ENCODE results near the gene DOK1. TPM values are rescaled to one million over a fixed set of nuclear protein-coding genes. Genes with fewer than 3 reads are reported as not detected.
A peak's percentile ranks its signal among the peaks of the same experiment; 100 is the strongest.

The DOK1 gene
- total RNA-seq, 2 donors from 2014 or later: 27.4 to 34.4 TPM

DNA sequence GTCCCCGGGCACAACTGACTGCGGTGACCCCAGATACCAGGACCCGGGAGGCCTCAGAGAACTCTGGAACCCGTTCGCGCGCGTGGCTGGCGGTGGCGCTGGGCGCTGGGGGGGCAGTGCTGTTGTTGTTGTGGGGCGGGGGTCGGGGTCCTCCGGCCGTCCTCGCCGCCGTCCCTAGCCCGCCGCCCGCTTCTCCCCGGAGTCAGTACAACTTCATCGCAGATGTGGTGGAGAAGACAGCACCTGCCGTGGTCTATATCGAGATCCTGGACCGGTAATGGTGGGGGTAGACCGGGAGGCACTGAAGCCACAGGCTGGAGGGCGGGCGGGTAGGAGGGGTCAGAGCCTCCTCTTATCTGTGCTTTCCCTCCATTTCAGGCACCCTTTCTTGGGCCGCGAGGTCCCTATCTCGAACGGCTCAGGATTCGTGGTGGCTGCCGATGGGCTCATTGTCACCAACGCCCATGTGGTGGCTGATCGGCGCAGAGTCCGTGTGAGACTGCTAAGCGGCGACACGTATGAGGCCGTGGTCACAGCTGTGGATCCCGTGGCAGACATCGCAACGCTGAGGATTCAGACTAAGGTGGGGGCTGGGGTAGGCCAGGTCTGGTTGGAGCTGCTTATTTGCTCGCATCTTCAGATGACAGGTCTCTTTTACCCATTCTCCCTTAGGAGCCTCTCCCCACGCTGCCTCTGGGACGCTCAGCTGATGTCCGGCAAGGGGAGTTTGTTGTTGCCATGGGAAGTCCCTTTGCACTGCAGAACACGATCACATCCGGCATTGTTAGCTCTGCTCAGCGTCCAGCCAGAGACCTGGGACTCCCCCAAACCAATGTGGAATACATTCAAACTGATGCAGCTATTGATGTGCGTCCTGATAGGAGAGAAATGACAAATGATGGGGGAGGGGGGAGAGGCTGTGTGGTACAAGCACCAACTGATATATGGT is 24.0 kb upstream of the DOK1 start:
- Mint-ChIP-seq H3K27me3 (no peaks in the 10 kb centered on the region), H3K9me3 (no peaks in the 10 kb centered on the region), H3K27ac (peak overlapping the region; percentile 96 to 98), H3K4me1 (ENCODE audit: low read depth in 2 of 2) (peaks cover 39 to 49% of the 10 kb centered on the region in 2 donors), H3K4me3 (peak overlapping the region; percentile 91), H3K36me3 (peaks cover 29% of the 10 kb centered on the region)
- DNase-seq (ENCODE audit: low spot score) (peak; percentile 89), ATAC-seq (peak; percentile 48 to 63)

DNA sequence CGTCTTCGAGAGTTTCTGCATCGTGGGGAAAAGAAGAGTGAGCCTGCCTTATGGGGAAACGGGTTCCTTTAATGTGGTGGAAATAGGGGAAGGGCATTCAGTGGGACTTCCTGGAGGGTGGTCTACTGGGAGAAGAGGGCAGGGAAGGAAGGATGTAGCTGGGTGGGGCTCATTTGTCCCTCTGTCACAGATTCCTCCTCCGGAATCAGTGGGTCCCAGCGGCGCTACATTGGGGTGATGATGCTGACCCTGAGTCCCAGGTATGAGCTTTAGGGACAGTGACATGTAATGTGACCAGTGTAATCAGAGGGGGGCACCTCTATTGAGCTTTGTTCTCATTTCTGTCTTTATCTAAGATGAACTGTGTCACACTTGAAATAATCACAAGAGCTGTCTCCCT is 22.9 kb upstream of the DOK1 start:
- no peak for ATAC-seq
- peaks cover 23% of the 10 kb centered on the region for H3K36me3 Mint-ChIP-seq
- H3K9me3 Mint-ChIP-seq: no peaks in the 10 kb centered on the region
- peaks cover 39 to 43% of the 10 kb centered on the region in 2 donors for H3K4me1 Mint-ChIP-seq (ENCODE audit: low read depth in 2 of 2)
- no peaks in the 10 kb centered on the region for H3K27me3 Mint-ChIP-seq
- H3K4me3 Mint-ChIP-seq: peak overlapping the region; percentile 91
- peak overlapping the region; percentile 96 to 98 for H3K27ac Mint-ChIP-seq
- no peak for DNase-seq (ENCODE audit: low spot score)

DNA sequence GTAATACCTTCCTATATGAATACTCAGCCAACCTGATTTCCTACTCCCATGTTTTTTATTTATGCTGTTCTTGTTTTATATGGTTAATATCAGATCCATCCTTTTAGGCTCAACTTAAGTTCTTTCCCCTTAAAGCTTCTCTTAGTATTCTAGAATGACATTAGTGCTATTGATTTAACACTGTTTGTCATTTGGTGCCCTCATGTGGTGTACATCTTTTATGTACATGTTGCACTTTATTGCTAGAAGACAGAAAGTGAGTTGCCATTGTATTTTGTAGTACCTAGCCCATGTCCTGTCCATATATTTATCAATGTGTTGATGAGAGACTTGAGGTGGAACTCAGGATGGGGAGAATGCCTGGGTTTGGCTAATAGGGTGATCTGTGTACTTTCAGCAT is 22.3 kb upstream of the DOK1 start:
- peaks cover 2 to 3% of the 10 kb centered on the region in 2 donors for H3K27me3 Mint-ChIP-seq
- H3K4me3 Mint-ChIP-seq: peak overlapping the region; percentile 91
- H3K27ac Mint-ChIP-seq: peak overlapping the region; percentile 96 to 98
- H3K4me1 Mint-ChIP-seq (ENCODE audit: low read depth in 2 of 2): peaks cover 39 to 40% of the 10 kb centered on the region in 2 donors
- DNase-seq (ENCODE audit: low spot score) (no peak), ATAC-seq (no peak)
- H3K36me3 Mint-ChIP-seq: peaks cover 19% of the 10 kb centered on the region
- H3K9me3 Mint-ChIP-seq: no peaks in the 10 kb centered on the region

DNA sequence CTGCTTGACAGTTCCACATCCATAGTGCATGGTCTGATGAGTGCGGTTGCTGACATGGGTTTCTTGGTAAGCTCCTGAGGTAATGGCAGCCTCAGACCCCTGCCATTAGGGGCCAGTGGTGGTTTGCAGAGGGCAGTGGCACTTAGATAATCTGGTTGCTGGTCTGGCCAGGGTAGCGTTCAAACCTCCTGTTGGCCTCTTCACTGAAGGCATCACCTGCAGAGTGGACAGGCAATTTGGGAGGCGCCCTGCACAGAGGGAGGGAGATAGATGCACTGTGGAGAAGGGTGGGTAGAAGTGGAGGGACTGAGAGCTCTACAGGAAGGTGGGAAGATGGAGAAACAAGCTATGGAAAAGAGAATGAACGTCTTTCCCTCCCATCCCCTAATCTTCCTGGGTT is 21.1 kb upstream of the DOK1 start:
- Mint-ChIP-seq H3K4me1 (ENCODE audit: low read depth in 2 of 2) (peaks cover 31 to 32% of the 10 kb centered on the region in 2 donors), H3K9me3 (no peaks in the 10 kb centered on the region), H3K27ac (no peak overlapping the region), H3K27me3 (peaks cover 14 to 15% of the 10 kb centered on the region in 2 donors), H3K36me3 (peaks cover 13% of the 10 kb centered on the region), H3K4me3 (no peak overlapping the region)
- ATAC-seq: no peak
- DNase-seq (ENCODE audit: low spot score): no peak

DNA sequence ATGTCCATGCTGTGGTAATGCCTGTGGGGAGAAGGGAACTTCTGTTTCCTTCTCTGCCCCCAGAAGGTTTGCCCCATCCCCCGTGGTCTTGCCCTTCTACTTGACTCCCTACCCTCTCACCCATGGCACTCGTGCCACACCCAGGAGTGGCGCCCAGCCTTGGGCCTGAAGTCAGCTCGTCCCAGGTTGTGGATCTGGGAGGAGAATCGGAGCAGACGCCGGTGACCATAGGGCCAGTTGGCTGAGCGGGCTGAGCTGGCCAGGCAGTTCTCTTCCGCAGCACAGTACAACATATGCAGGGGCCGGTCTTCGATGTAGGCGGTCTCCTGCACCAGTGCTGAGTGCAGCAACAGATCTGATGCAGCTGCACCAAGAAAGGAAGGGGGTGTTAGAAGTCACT is 20.1 kb upstream of the DOK1 start:
- H3K4me1 Mint-ChIP-seq (ENCODE audit: low read depth in 2 of 2): peaks cover 24 to 30% of the 10 kb centered on the region in 2 donors
- DNase-seq (ENCODE audit: low spot score) (no peak), ATAC-seq (no peak)
- no peak overlapping the region for H3K27ac Mint-ChIP-seq
- no peaks in the 10 kb centered on the region for H3K9me3 Mint-ChIP-seq
- peaks cover 23 to 24% of the 10 kb centered on the region in 2 donors for H3K27me3 Mint-ChIP-seq
- peaks cover 7% of the 10 kb centered on the region for H3K36me3 Mint-ChIP-seq
- no peak overlapping the region for H3K4me3 Mint-ChIP-seq

DNA sequence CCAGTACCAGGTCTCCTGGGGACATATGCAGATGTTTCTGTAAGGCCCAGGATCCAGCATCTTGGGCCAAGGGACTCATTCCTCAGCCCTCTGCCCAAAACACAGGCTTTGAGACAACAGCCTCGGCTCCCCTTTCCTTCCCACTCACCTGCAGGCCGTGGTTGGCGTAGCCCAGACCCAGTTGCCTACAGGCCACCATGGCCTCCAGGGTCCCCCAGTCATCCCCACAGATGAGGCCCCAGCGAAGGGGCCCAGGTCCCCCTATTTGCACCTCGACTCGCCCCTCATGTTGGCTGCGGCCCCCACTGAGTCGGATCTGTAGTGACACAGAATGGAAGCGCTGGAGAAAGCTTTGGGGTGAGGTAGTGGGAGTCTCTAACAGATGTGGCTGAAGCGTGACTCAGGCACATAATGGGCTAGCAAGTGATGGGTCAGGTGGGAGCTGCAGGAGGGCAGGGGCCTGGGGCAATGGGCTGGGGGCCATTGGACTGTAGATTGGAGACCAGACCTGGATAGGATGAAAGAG is 19.0 kb upstream of the DOK1 start:
- ATAC-seq (no peak), DNase-seq (ENCODE audit: low spot score) (no peak)
- Mint-ChIP-seq H3K4me3 (no peak overlapping the region), H3K27me3 (peaks cover 24% of the 10 kb centered on the region in 2 donors), H3K9me3 (no peaks in the 10 kb centered on the region), H3K4me1 (ENCODE audit: low read depth in 2 of 2) (peaks cover 22 to 30% of the 10 kb centered on the region in 2 donors), H3K27ac (no peak overlapping the region), H3K36me3 (peaks cover 7% of the 10 kb centered on the region)

DNA sequence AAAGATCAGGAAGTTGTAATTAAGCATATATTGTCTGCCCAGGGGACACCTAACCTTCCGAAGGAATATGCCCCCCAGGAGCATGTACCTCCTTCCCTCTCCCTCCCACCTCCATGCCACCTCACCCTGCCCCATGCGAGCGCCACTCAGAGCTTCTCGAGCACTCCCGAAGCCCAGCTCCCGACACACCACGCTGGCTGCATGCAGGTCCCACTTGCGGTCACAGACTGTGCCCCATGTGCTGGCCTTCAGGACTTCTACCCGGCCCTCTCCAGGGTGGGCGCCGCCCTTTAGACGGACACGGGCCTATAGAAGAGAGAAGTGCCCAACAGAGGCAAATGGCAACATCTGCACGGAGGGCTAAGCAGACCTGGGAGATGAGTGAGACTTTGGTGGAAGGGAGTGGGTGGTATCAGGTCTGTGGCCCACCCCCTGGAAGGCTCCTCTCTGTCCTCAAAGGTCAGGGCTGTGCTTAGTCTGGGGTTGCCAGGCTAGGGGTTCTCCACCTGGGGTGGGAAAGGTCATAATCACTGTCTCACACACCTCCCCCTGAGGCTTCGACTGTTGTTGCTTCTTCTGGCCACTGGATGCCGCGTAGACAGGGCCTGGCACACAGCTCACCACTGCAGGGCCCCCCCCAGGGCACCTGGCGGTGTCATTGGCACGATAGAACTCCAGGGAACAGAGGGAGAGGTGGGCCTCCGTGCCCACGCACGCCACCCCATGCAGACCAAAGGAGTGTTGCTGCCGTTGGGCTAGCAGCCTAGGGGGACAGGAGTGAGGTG is 18.2 kb upstream of the DOK1 start:
- Mint-ChIP-seq H3K27me3 (peaks cover 24% of the 10 kb centered on the region in 2 donors), H3K27ac (peak overlapping the region in 1 of 2 donors; percentile 3), H3K9me3 (no peaks in the 10 kb centered on the region), H3K4me1 (ENCODE audit: low read depth in 2 of 2) (peaks cover 14 to 22% of the 10 kb centered on the region in 2 donors), H3K4me3 (no peak overlapping the region), H3K36me3 (peaks cover 7% of the 10 kb centered on the region)
- ATAC-seq (peak in 1 of 2 donors; percentile 18), DNase-seq (ENCODE audit: low spot score) (no peak)

DNA sequence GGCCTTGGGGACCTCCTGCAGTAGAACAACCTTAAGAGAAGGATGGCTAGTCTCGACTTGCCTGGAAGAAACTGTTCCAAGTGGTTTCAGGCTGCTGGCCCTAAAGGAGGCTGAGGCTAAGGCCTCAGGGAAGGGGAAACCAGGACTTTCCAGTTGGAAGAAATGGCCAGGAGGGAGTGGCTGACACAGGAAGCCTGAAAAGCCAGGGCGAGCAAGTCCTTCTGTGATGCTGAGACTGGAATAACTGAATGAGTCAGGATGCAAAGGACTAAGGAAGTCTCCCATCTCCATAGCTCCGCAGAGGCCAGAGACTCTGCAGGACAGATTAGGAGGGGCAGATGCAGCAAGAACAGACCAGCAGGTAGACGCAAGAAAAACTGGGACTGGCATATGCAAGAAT is 17.4 kb upstream of the DOK1 start:
- Mint-ChIP-seq H3K9me3 (no peaks in the 10 kb centered on the region), H3K4me1 (ENCODE audit: low read depth in 2 of 2) (peaks cover 6 to 15% of the 10 kb centered on the region in 2 donors), H3K4me3 (no peak overlapping the region), H3K36me3 (peaks cover 4% of the 10 kb centered on the region), H3K27ac (peak overlapping the region in 1 of 2 donors; percentile 3), H3K27me3 (peaks cover 24 to 26% of the 10 kb centered on the region in 2 donors)
- ATAC-seq (no peak), DNase-seq (ENCODE audit: low spot score) (no peak)

DNA sequence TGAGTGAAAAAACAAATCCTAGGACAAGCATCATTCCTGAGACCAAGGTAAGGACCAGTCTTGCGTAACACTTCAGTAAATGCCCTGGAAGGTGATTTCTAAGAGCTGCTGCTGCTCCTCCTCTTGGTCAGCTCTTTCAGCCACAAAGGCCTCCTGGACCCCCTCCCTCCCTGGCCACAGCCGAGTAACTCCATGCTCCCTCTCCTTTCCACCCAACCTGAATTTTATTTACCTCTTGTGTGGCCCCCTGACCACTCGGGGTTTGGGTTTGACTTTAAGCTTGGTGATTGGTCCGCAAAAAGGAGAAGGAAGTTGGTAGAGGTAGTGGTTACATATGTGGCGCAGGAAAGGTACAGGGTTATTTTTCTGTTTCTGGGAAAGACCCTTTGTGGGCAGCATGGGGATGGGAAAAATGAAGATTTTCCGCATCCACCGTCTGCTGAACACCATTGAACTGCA is 15.6 kb upstream of the DOK1 start:
- Mint-ChIP-seq H3K4me3 (no peak overlapping the region), H3K27me3 (peaks cover 33 to 39% of the 10 kb centered on the region in 2 donors), H3K36me3 (no peaks in the 10 kb centered on the region), H3K27ac (no peak overlapping the region), H3K4me1 (ENCODE audit: low read depth in 2 of 2) (peaks cover 0 to 6% of the 10 kb centered on the region in 2 donors), H3K9me3 (no peaks in the 10 kb centered on the region)
- DNase-seq (ENCODE audit: low spot score) (no peak), ATAC-seq (no peak)

DNA sequence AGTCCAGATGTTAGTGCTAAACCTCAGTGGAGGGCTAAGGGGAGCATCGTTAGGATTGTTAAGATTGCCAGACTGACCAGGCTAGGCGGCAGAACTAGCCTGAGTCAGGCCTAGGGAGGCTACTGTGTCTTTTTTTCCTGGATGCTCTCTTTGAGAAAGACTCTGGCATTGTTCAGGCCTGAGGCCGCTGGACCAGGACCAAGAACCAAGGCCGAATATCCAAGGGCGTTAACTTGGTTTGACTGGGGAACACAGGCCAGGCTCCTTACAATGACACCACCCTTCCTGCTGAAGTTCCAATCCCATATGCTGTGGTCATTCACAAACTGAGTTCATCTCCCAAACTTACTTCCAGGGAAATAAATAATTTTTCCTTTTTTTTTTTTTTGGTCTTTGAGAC is 14.2 kb upstream of the DOK1 start:
- Mint-ChIP-seq H3K27me3 (peaks cover 37 to 50% of the 10 kb centered on the region in 2 donors), H3K27ac (no peak overlapping the region), H3K4me1 (ENCODE audit: low read depth in 2 of 2) (peaks cover 0 to 6% of the 10 kb centered on the region in 2 donors), H3K4me3 (no peak overlapping the region), H3K9me3 (no peaks in the 10 kb centered on the region), H3K36me3 (no peaks in the 10 kb centered on the region)
- DNase-seq (ENCODE audit: low spot score) (no peak), ATAC-seq (no peak)

DNA sequence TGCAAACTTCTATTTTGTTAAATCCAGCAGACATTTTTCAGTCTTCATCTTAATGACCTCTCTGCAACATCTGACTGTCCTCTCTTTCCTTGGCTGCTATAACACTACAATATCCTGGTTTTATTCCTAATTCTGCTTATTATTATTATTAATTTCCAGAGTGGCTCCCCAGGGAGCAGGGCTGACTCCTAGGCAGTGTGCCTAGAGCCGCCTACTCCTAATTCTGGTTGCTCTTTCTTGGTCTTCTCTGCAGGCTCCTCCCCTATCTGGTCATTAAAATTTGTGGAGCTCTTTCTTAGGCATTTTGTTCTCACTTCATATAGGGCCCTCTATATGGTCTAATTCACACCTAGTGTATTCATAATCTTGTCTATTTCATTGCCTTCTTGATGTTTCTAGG is 11.5 kb upstream of the DOK1 start:
- Mint-ChIP-seq H3K9me3 (no peaks in the 10 kb centered on the region), H3K27ac (no peak overlapping the region), H3K4me1 (ENCODE audit: low read depth in 2 of 2) (peaks cover 0 to 6% of the 10 kb centered on the region in 2 donors), H3K27me3 (peaks cover 43 to 65% of the 10 kb centered on the region in 2 donors), H3K36me3 (no peaks in the 10 kb centered on the region), H3K4me3 (no peak overlapping the region)
- DNase-seq (ENCODE audit: low spot score) (no peak), ATAC-seq (no peak)

DNA sequence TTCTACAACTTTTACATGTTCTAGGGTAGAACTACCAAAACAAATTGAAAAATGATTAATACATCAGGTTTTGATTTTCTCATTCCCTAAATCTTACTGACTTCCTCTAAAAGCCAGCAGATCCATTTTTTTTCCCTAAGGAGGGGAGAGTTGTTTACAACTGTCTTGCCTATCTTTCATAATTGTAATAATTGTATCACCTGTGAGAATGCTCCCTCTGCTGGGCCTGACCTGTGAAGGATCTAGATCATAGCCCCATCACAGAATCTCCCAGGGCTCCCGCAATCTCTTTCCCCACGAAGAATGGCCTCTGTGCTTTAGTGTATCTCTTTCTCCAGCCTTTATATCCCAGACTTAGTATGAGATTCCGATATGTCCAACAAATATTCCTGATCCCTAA is 9.9 kb upstream of the DOK1 start:
- Mint-ChIP-seq H3K4me1 (ENCODE audit: low read depth in 2 of 2) (peaks cover 0 to 3% of the 10 kb centered on the region in 2 donors), H3K27me3 (peaks cover 35 to 57% of the 10 kb centered on the region in 2 donors), H3K27ac (no peak overlapping the region), H3K9me3 (no peaks in the 10 kb centered on the region), H3K36me3 (no peaks in the 10 kb centered on the region), H3K4me3 (no peak overlapping the region)
- ATAC-seq (no peak), DNase-seq (ENCODE audit: low spot score) (no peak)

DNA sequence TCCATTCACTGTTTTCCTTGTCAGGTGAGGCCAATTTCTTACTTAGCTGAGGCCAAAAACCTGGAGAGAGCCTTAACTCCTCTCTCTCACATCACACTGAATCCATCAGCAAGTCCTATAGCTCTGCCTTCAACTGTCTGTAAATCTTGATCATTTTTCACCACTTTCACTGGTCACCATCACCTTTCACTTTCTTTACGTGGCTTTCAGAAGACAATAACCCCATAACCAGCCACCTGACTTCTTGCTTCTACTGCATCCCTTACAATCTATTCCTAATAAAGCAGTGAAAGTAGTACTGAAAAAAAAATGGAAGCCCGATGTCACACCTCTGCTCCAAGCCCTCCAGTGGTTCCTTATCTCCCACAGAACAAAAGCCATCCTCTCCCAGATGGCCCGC is 8.5 kb upstream of the DOK1 start:
- Mint-ChIP-seq H3K4me3 (no peak overlapping the region), H3K9me3 (no peaks in the 10 kb centered on the region), H3K4me1 (ENCODE audit: low read depth in 2 of 2) (peaks cover 0 to 3% of the 10 kb centered on the region in 2 donors), H3K36me3 (no peaks in the 10 kb centered on the region), H3K27ac (no peak overlapping the region), H3K27me3 (peaks cover 41 to 64% of the 10 kb centered on the region in 2 donors)
- ATAC-seq: no peak
- DNase-seq (ENCODE audit: low spot score): no peak

All from natural killer cell treated with Interleukin-12 subunit alpha and Interleukin-12 subunit beta and Interleukin-15 and Interleukin-18, amount 100 ng/mL, for 72 hours (primary cell).